CD4-positive, alpha-beta memory T cell (primary cell): ENCODE measurements around the gene EDC3. TPM values are rescaled to one million over a fixed set of nuclear protein-coding genes. Genes with fewer than 3 reads are reported as not detected.
A peak's percentile ranks its signal among the peaks of the same experiment; 100 is the strongest.

Experiments
- CTCF ChIA-PET: fragments of 350-600 bp; sonication (Branson Sonifier 250); formaldehyde crosslinking; loops from one replicate; lab custom pipeline; 2021; ENCODE audit warnings: inconsistent platforms; ENCODE audit not compliant: partially characterized antibody; lab: Charles Lee
- POLR2A ChIA-PET: fragments of 350-600 bp; sonication (Branson Sonifier 250); formaldehyde crosslinking; loops from one replicate; lab custom pipeline; 2021; ENCODE audit not compliant: partially characterized antibody; lab: Charles Lee
- DNase-seq, 5 donors: peaks; one replicate each; pipeline versions ENCODE4 v3.0.0 to v3.0.0-alpha.2; 2020 to 2022; ENCODE audit warnings: mixed read lengths in 1 of 5
- H3K27ac ChIP-seq: one replicate; pipeline ENCODE4 v1.7.0; 2013; ENCODE audit warnings: low read depth, low read length
- H3K27me3 ChIP-seq: 2 replicates; pipeline ENCODE4 v1.7.0; 2013; ENCODE audit warnings: mild to moderate bottlenecking, low read length, moderate library complexity; ENCODE audit not compliant: insufficient read depth
- H3K36me3 ChIP-seq: 2 replicates; pipeline ENCODE4 v1.7.0; 2013; ENCODE audit warnings: mild to moderate bottlenecking, low read length, moderate library complexity; ENCODE audit not compliant: insufficient read depth
- H3K4me1 ChIP-seq: 2 replicates; pipeline ENCODE4 v1.7.0; 2013; ENCODE audit warnings: mild to moderate bottlenecking, low read length, moderate library complexity; ENCODE audit not compliant: insufficient read depth
- H3K4me3 ChIP-seq, 2 donors: one replicate each; pipeline ENCODE4 v1.7.0; 2013; ENCODE audit warnings: low read length in 2 of 2, mild to moderate bottlenecking in 1 of 2
- H3K9me3 ChIP-seq, 2 donors: one replicate each; pipeline ENCODE4 v1.7.0; 2013; ENCODE audit warnings: low read length in 2 of 2, control low read depth in 1 of 2; ENCODE audit not compliant: control insufficient read depth in 1 of 2
- H3K27ac Mint-ChIP-seq, 7 donors: one replicate each; pipeline ENCODE4 v1.8.0; 2020 to 2021; ENCODE audit warnings: mixed read lengths in 7 of 7, mild to moderate bottlenecking in 6 of 7, inconsistent platforms in 3 of 7, moderate library complexity in 3 of 7
- H3K27me3 Mint-ChIP-seq, 2 donors: one replicate each; pipeline ENCODE4 v1.8.0; 2020 to 2021; ENCODE audit warnings: mixed read lengths in 2 of 2
- H3K36me3 Mint-ChIP-seq, 2 donors: one replicate each; pipeline ENCODE4 v1.8.0; 2020 to 2021; ENCODE audit warnings: mixed read lengths in 2 of 2, inconsistent platforms in 1 of 2, mild to moderate bottlenecking in 1 of 2
- H3K4me1 Mint-ChIP-seq, 4 donors: one replicate each; pipeline ENCODE4 v1.8.0; 2020 to 2021; ENCODE audit warnings: mixed read lengths in 4 of 4, mild to moderate bottlenecking in 1 of 4
- H3K4me3 Mint-ChIP-seq, 8 donors: one replicate each; pipeline ENCODE4 v1.8.0; 2020 to 2021; ENCODE audit warnings: mixed read lengths in 8 of 8, mild to moderate bottlenecking in 7 of 8, moderate library complexity in 6 of 8, inconsistent platforms in 3 of 8
- H3K9me3 Mint-ChIP-seq, 8 donors: one replicate each; pipeline ENCODE4 v1.8.0; 2020 to 2021; ENCODE audit warnings: mixed read lengths in 8 of 8, mild to moderate bottlenecking in 5 of 8, inconsistent platforms in 3 of 8, moderate library complexity in 1 of 8
- intact Hi-C: fragments of 100-400 bp; cut with micrococcal nuclease; formaldehyde crosslinking; loops from one replicate; pipeline ENCODE4 v1.15.1; 2023
- polyA plus RNA-seq, 2 donors: library from polyadenylated mRNA; unstranded; fragments of 300-500 nt; fragmentation: Illumina TruSeq; gene quantifications; one replicate each; pipeline ENCODE4 v1.2.3, GENCODE V29; 2021
- total RNA-seq, 2 experiments: library from RNA; stranded (reverse); gene quantifications; one replicate each; pipeline ENCODE4 v1.2.3, GENCODE V29; 2021

Gene EDC3
- total and polyA plus RNA-seq, 4 experiments from 2014 or later = 22.9 to 40.7 (median 34.4) TPM

GRCh38 chr15:74724570-74725224 lies 28.9 kb upstream of the EDC3 start:
- DNase-seq = no peak
- Histone ChIP-seq H3K27ac (no peak overlapping the region), H3K4me3 (no peak overlapping the region), H3K27me3 (no peaks in the 10 kb centered on the region), H3K36me3 (no peaks in the 10 kb centered on the region), H3K9me3 (no peaks in the 10 kb centered on the region), H3K4me1 (peaks cover 8% of the 10 kb centered on the region)
- POLR2A ChIA-PET = interaction anchor here (1.1 to 1.9 kb wide), 2 partner anchors 109 to 169 kb away, joined by 3 to 6 read pairs; partner anchors contain the start of gene CLK3
- no peaks in the 10 kb centered on the region for H3K9me3 Mint-ChIP-seq
- CTCF ChIA-PET = interaction anchor here (0.6 to 1.2 kb wide), 4 partner anchors 17 to 70 kb away, joined by 3 read pairs; no protein-coding TSS in a partner anchor
- H3K4me3 Mint-ChIP-seq = peak overlapping the region; percentile 48 to 83 (median 77)
- H3K27ac Mint-ChIP-seq = peak overlapping the region in 3 of 7 donors; percentile 25 to 76 (median 38)
- H3K36me3 Mint-ChIP-seq = peaks cover 0 to 1% of the 10 kb centered on the region in 2 donors
- peaks cover under 1 to 2% of the 10 kb centered on the region in 2 donors for H3K27me3 Mint-ChIP-seq
- H3K4me1 Mint-ChIP-seq = peaks cover 6 to 13% (median 7%) of the 10 kb centered on the region in 4 donors
- intact Hi-C loops = no loop called here

- H3K36me3 Mint-ChIP-seq = peaks cover 0 to 1% of the 10 kb centered on the region in 2 donors
- POLR2A ChIA-PET = no interaction called here
- H3K4me1 Mint-ChIP-seq = peaks cover 6 to 13% (median 7%) of the 10 kb centered on the region in 4 donors
- Histone ChIP-seq H3K36me3 (no peaks in the 10 kb centered on the region), H3K4me1 (peaks cover 8% of the 10 kb centered on the region), H3K4me3 (no peak overlapping the region), H3K9me3 (no peaks in the 10 kb centered on the region), H3K27ac (no peak overlapping the region), H3K27me3 (no peaks in the 10 kb centered on the region)
- H3K27me3 Mint-ChIP-seq = peaks cover 0 to 2% of the 10 kb centered on the region in 2 donors
- H3K9me3 Mint-ChIP-seq = no peaks in the 10 kb centered on the region
- DNase-seq = peak in 4 of 5 donors; percentile 17 to 32 (median 28)
- H3K27ac Mint-ChIP-seq = peak overlapping the region in 1 of 7 donors; percentile 38
- H3K4me3 Mint-ChIP-seq = peak overlapping the region in 1 of 8 donors; percentile 83
- CTCF ChIA-PET = interaction anchor here (0.6 kb wide), 1 partner anchor 17 kb away, joined by 3 read pairs; no protein-coding TSS in a partner anchor
- intact Hi-C loops = no loop called here
These were observed 28.0 kb upstream of the EDC3 start for GRCh38 chr15:74723754-74724334.

- Mint-ChIP-seq H3K36me3 (peaks cover 0 to 1% of the 10 kb centered on the region in 2 donors), H3K9me3 (no peaks in the 10 kb centered on the region), H3K27ac (no peak overlapping the region), H3K4me3 (no peak overlapping the region), H3K27me3 (peaks cover 0 to 2% of the 10 kb centered on the region in 2 donors), H3K4me1 (peaks cover 6 to 13% (median 7%) of the 10 kb centered on the region in 4 donors)
- Histone ChIP-seq H3K36me3 (no peaks in the 10 kb centered on the region), H3K9me3 (no peaks in the 10 kb centered on the region), H3K27me3 (no peaks in the 10 kb centered on the region), H3K4me1 (peaks cover 8% of the 10 kb centered on the region), H3K27ac (no peak overlapping the region), H3K4me3 (no peak overlapping the region)
- DNase-seq = no peak
- ChIA-PET CTCF (no interaction called here), POLR2A (no interaction called here)
- intact Hi-C loops = no loop called here
These were observed 27.4 kb upstream of the EDC3 start for GRCh38 chr15:74723187-74723586.

GRCh38 chr15:74722591-74722990 lies 26.8 kb upstream of the EDC3 start:
- no peak overlapping the region for H3K27ac Mint-ChIP-seq
- no peak overlapping the region for H3K27ac ChIP-seq
- DNase-seq = no peak

GRCh38 chr15:74716651-74717050 lies 20.8 kb upstream of the EDC3 start:
- Histone ChIP-seq H3K27me3 (no peaks in the 10 kb centered on the region), H3K4me1 (no peaks in the 10 kb centered on the region), H3K27ac (no peak overlapping the region), H3K36me3 (no peaks in the 10 kb centered on the region), H3K9me3 (no peaks in the 10 kb centered on the region), H3K4me3 (no peak overlapping the region)
- ChIA-PET POLR2A (interaction anchor here (1.0 kb wide), 1 partner anchor 9 kb away, joined by 3 read pairs; the partner anchor contains the start of gene CYP1A1), CTCF (interaction anchor here (0.6 kb wide), 1 partner anchor 78 kb away, joined by 3 read pairs; no protein-coding TSS in a partner anchor)
- H3K27ac Mint-ChIP-seq = no peak overlapping the region
- no peaks in the 10 kb centered on the region for H3K4me1 Mint-ChIP-seq
- intact Hi-C loops = no loop called here
- no peak overlapping the region for H3K4me3 Mint-ChIP-seq
- no peaks in the 10 kb centered on the region for H3K27me3 Mint-ChIP-seq
- no peak for DNase-seq
- no peaks in the 10 kb centered on the region for H3K36me3 Mint-ChIP-seq
- H3K9me3 Mint-ChIP-seq = no peaks in the 10 kb centered on the region

More at GRCh38 chr15:74722591-74722990, 26.8 kb upstream of the EDC3 start:
- H3K4me1 ChIP-seq = peaks cover 8% of the 10 kb centered on the region
- H3K36me3 ChIP-seq = no peaks in the 10 kb centered on the region
- Mint-ChIP-seq H3K4me3 (no peak overlapping the region), H3K36me3 (peaks cover 0 to 1% of the 10 kb centered on the region in 2 donors), H3K27me3 (no peaks in the 10 kb centered on the region), H3K9me3 (no peaks in the 10 kb centered on the region), H3K4me1 (peaks cover 6 to 13% (median 7%) of the 10 kb centered on the region in 4 donors)
- H3K4me3 ChIP-seq = no peak overlapping the region
- no peaks in the 10 kb centered on the region for H3K9me3 ChIP-seq
- ChIA-PET CTCF (no interaction called here), POLR2A (no interaction called here)
- H3K27me3 ChIP-seq = no peaks in the 10 kb centered on the region
- intact Hi-C loops = no loop called here

GRCh38 chr15:74712311-74712710 lies 16.5 kb upstream of the EDC3 start:
- CTCF ChIA-PET = no interaction called here
- no peaks in the 10 kb centered on the region for H3K9me3 Mint-ChIP-seq

More at GRCh38 chr15:74712311-74712710, 16.5 kb upstream of the EDC3 start:
- peaks cover 7% of the 10 kb centered on the region for H3K4me1 ChIP-seq
- no peaks in the 10 kb centered on the region for H3K9me3 ChIP-seq
- Mint-ChIP-seq H3K4me1 (peaks cover 5 to 10% (median 6%) of the 10 kb centered on the region in 4 donors), H3K27me3 (peaks cover 1% of the 10 kb centered on the region in 2 donors), H3K36me3 (no peaks in the 10 kb centered on the region), H3K4me3 (no peak overlapping the region), H3K27ac (no peak overlapping the region)
- H3K36me3 ChIP-seq = no peaks in the 10 kb centered on the region
- no peak overlapping the region for H3K27ac ChIP-seq
- no peak for DNase-seq
- H3K4me3 ChIP-seq = no peak overlapping the region
- POLR2A ChIA-PET = no interaction called here
- intact Hi-C loops = no loop called here
- H3K27me3 ChIP-seq = no peaks in the 10 kb centered on the region
